Body of pancreas (tissue), 4 donors: Measurements from ENCODE around the gene ANGPTL2. TPM values are rescaled to one million over a fixed set of nuclear protein-coding genes. Genes with fewer than 3 reads are reported as not detected.

Source experiments
- ATAC-seq: fragments of 150-250 bp; one replicate; pipeline ENCODE4 v1.9.1; 2016
- DNase-seq, 4 donors: peaks; one replicate each; pipeline ENCODE4 v3.0.0-alpha.2; 2019
- H3K27ac ChIP-seq, 4 donors: fragments of 200-600 bp; sonication (generic); 1 replicate in 3 of 4; 2 replicates in 1 of 4; pipeline versions ENCODE4 v1.5.1 to v1.6.1; 2016 to 2019; ENCODE audit warnings: mild to moderate bottlenecking in 1 of 4, mixed read lengths in 1 of 4, moderate library complexity in 1 of 4
- H3K27me3 ChIP-seq, 2 donors: fragments of 200-600 bp; sonication (generic); one replicate each; pipeline ENCODE4 v1.6.0; 2016; ENCODE audit warnings: mild to moderate bottlenecking in 1 of 2
- H3K36me3 ChIP-seq, 2 donors: fragments of 200-600 bp; sonication (generic); replicated peaks in 1 of 2; 2 replicates each; pipeline ENCODE4 v1.5.1; 2016; ENCODE audit warnings: low read depth in 2 of 2; ENCODE audit not compliant: insufficient read depth in 1 of 2
- H3K4me1 ChIP-seq: fragments of 200-600 bp; sonication (generic); one replicate; pipeline ENCODE4 v1.6.0; 2016
- H3K4me3 ChIP-seq, 2 donors: fragments of 200-600 bp; sonication (generic); 1 replicate in 1 of 2; 2 replicates in 1 of 2; pipeline ENCODE4 v1.5.1; 2016 to 2019
- H3K9me3 ChIP-seq, 3 donors: fragments of 200-600 bp; sonication (generic); 1 replicate in 2 of 3; 2 replicates in 1 of 3; pipeline ENCODE4 v1.5.1; 2016
- POLR2A ChIP-seq, 3 donors: fragments of 450-650 bp; IDR thresholded peaks; one replicate each; pipeline ENCODE4 v1.6.1; 2016; ENCODE audit warnings: antibody characterized with exemption in 3 of 3, mild to moderate bottlenecking in 2 of 3
- WGBS, 2 donors: methylation state at CpG; one replicate each; pipeline ENCODE4 v1.1.5; 2017; 5-methylcytosine and 5-hydroxymethylcytosine counted together
- intact Hi-C: fragments of 100-400 bp; cut with DNase I; formaldehyde crosslinking; loops from one replicate; pipeline ENCODE4 v1.15.1; 2023
- total RNA-seq, 2 donors: library from RNA; depleted of rRNA; stranded (reverse); fragments of >200 nt; gene quantifications; one replicate each; pipeline ENCODE4 v1.1.0, GENCODE V29; 2016
- TF ChIP-seq, protein P1 (sequence below), 7 experiments: fragments of 450-650 bp in 4 of 7; fragments of 200-600 bp in 3 of 7; sonication (generic) in 3 of 7; IDR thresholded peaks; one replicate each; pipeline ENCODE4 v1.5.1; 2016 to 2019; ENCODE audit warnings: antibody characterized with exemption in 7 of 7

Gene ANGPTL2
- total RNA-seq, 2 donors from 2014 or later, result 3.1 to 7.6 TPM

DNA sequence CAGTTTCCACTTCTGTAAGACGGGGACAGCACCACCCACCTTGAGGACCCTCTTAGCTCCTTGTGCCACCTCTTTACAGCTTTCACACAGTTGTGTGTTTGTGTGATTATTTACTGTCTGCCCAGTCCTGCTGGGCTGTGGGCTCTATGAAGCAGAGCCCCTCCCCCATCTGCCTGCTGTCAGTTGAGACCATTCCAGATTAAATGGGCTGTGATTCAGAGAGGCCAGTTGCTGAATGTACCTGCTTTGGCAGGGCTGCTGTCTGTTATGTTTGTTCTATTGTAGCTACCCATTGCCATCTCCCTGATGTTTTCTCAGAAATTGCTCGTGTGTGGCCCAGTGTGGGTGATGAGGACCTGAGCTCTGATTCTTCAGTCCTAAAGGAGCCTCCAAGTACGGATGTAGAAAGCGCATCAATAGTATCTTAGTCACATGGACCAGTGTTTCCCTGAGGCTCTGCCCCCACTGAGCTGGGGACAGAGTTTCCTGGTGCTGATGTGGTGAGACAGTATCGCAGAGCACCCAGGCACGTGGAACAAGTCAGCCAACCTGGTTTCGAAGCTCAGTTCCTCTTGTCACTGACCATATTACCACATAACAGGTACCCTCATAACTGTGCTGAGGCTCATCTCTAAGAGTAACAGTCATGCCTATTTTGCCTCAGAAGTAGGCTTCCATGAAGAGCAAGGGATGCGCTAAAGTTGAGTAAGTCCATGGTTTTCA, 3.7 kb downstream of the ANGPTL2 start:
- DNase-seq (no peak), ATAC-seq (no peak)
- Histone ChIP-seq H3K27me3 (no peaks in the 10 kb centered on the region), H3K9me3 (no peaks in the 10 kb centered on the region), H3K36me3 (no peaks in the 10 kb centered on the region), H3K27ac (no peak overlapping the region), H3K4me3 (no peak overlapping the region), H3K4me1 (peaks cover 17% of the 10 kb centered on the region)
- WGBS, 2 donors, result 91 to 95% methylated on average over 6 to 8 of the region's 8 CpGs
- intact Hi-C loops, result no loop called here
- TF ChIP-seq POLR2A (IDR thresholded peaks at IDR 0.05), result no peak
- TF ChIP-seq, protein P1, sequence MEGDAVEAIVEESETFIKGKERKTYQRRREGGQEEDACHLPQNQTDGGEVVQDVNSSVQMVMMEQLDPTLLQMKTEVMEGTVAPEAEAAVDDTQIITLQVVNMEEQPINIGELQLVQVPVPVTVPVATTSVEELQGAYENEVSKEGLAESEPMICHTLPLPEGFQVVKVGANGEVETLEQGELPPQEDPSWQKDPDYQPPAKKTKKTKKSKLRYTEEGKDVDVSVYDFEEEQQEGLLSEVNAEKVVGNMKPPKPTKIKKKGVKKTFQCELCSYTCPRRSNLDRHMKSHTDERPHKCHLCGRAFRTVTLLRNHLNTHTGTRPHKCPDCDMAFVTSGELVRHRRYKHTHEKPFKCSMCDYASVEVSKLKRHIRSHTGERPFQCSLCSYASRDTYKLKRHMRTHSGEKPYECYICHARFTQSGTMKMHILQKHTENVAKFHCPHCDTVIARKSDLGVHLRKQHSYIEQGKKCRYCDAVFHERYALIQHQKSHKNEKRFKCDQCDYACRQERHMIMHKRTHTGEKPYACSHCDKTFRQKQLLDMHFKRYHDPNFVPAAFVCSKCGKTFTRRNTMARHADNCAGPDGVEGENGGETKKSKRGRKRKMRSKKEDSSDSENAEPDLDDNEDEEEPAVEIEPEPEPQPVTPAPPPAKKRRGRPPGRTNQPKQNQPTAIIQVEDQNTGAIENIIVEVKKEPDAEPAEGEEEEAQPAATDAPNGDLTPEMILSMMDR (IDR thresholded peaks at IDR 0.05), result no peak

DNA sequence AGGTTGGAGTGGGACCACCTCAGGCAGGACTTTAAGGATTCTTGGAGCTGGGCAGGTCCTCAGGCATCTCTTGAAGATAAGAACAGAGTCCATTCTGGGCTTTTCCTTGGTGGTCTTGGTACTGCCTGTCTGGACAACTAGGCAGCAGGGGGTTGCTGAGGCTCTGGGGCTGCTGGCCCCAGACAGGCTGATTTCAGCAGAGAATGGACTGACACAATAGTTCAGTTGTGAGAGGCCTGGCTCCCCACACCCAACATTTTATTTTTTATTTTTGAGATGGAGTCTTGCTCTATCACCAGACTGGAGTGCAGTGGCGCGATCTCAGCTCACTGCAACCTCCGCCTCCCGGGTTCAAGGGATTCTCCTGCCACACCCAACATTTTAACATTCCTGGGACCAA, 4.6 kb downstream of the ANGPTL2 start:
- Histone ChIP-seq H3K4me1 (peaks cover 15% of the 10 kb centered on the region), H3K27ac (no peak overlapping the region), H3K9me3 (no peaks in the 10 kb centered on the region), H3K4me3 (no peak overlapping the region), H3K36me3 (no peaks in the 10 kb centered on the region), H3K27me3 (no peaks in the 10 kb centered on the region)
- intact Hi-C loops, result no loop called here
- no peak for TF ChIP-seq POLR2A (IDR thresholded peaks at IDR 0.05)
- TF ChIP-seq, protein P1 (IDR thresholded peaks at IDR 0.05), result no peak
- no peak for ATAC-seq
- no peak for DNase-seq
- WGBS, 2 donors, result 90 to 92% methylated on average over 4 of the region's 4 CpGs

DNA sequence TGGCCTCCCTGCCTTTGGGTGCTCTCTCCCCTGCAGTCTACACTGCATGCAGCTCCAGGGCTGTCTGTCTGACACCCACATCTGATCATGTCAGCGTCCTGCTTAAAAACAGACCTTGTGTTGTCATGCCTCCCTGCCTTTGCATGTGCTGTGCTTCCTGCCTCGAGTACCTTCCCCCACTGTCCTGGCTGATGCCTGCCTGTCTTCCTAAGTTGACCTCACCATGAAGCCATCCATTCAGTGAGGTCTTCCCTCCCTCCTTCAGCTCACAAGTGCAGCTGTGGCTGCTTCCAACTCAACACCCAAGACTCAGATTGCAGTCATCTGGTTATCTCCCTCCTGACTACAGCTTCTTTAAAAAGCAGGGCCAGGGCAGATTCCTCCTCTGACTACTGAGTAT, 5.5 kb downstream of the ANGPTL2 start:
- TF ChIP-seq, protein P1 (IDR thresholded peaks at IDR 0.05), result no peak
- no peak for TF ChIP-seq POLR2A (IDR thresholded peaks at IDR 0.05)
- WGBS, 2 donors, result 71 to 84% methylated on average over 2 of the region's 2 CpGs
- H3K27ac ChIP-seq, result no peak overlapping the region
- no peak overlapping the region for H3K4me3 ChIP-seq
- no peaks in the 10 kb centered on the region for H3K27me3 ChIP-seq
- H3K4me1 ChIP-seq, result peaks cover 8% of the 10 kb centered on the region
- H3K9me3 ChIP-seq, result no peaks in the 10 kb centered on the region
- H3K36me3 ChIP-seq, result no peaks in the 10 kb centered on the region
- ATAC-seq (no peak), DNase-seq (no peak)
- intact Hi-C loops, result no loop called here

DNA sequence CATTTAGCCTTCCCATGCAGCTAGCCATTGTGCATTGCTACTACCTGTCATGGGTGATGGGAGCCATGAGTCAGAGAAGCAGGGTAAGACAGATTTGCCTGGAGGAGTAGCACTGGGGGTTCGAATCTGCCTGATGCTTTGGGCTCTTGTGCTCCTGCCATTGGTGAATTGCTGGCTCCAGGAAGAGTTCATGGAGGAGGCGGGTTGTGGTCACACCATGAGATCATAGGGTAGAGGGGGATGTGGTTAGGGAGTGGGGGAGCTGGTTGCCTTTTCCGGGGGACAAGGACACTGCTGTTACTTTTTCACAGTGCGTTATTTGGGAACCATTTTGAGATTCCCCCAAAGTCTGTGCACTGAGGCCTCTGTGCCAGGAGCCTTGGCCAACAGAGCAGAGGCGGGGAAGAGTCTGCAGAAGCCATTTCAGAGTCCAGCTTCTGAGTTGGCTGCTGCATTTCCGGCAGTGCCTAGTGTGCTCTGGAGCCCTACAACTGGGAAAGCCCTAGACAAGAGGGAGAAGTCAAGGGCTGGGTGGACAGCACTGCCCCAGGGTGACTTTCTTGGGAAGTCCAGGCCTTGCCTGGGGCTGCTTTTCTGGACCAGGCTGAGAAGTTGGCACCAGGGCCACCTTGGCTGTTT, 6.2 kb downstream of the ANGPTL2 start:
- no peak for DNase-seq
- TF ChIP-seq, protein P1 (IDR thresholded peaks at IDR 0.05), result no peak
- TF ChIP-seq POLR2A (IDR thresholded peaks at IDR 0.05), result no peak
- Histone ChIP-seq H3K27ac (no peak overlapping the region), H3K4me3 (no peak overlapping the region), H3K36me3 (no peaks in the 10 kb centered on the region), H3K9me3 (no peaks in the 10 kb centered on the region), H3K4me1 (peaks cover 6% of the 10 kb centered on the region), H3K27me3 (no peaks in the 10 kb centered on the region)
- intact Hi-C loops, result no loop called here
- 80 to 84% methylated on average over 6 of the region's 6 CpGs for WGBS, 2 donors
- ATAC-seq, result no peak
